Tibial nerve (tissue), 4 donors: ENCODE results near the gene PITX1. TPM values are rescaled to one million over a fixed set of nuclear protein-coding genes. Genes with fewer than 3 reads are reported as not detected.
A peak's percentile ranks its signal among the peaks of the same experiment; 100 is the strongest.
"Not testable (repeated sequence)": the region's sequence is repeated elsewhere in the genome, so short reads cannot be mapped to it uniquely, and the experiment has no call there.

ENCODE experiments used
- DNase-seq, 2 donors: peaks; one replicate each; pipeline ENCODE4 v3.0.0-alpha.2; 2019; ENCODE audit warnings: low spot score in 2 of 2
- H3K27ac ChIP-seq, 4 donors: fragments of 200-600 bp; sonication (generic) in 3 of 4; one replicate each; pipeline ENCODE4 v1.5.1; 2017 to 2019; ENCODE audit warnings: mild to moderate bottlenecking in 1 of 4
- H3K27me3 ChIP-seq, 2 donors: fragments of 200-600 bp; sonication (generic) in 1 of 2; one replicate each; pipeline versions ENCODE4 v1.5.1 to v1.6.0; 2017 to 2019
- H3K36me3 ChIP-seq, 3 donors: fragments of 200-600 bp; sonication (generic); one replicate each; pipeline ENCODE4 v1.5.1; 2018 to 2019
- H3K4me1 ChIP-seq, 4 donors: fragments of 200-600 bp; sonication (generic) in 3 of 4; one replicate each; pipeline ENCODE4 v1.5.1; 2017 to 2019
- H3K4me3 ChIP-seq, 4 donors: fragments of 200-600 bp; sonication (generic) in 3 of 4; one replicate each; pipeline ENCODE4 v1.5.1; 2017 to 2019; ENCODE audit warnings: mild to moderate bottlenecking in 1 of 4, moderate library complexity in 1 of 4
- H3K9me3 ChIP-seq, 4 donors: fragments of 200-600 bp; sonication (generic) in 3 of 4; one replicate each; pipeline ENCODE4 v1.5.1; 2017 to 2019
- EP300 ChIP-seq, 2 donors: sonication (generic); formaldehyde crosslinking; IDR thresholded peaks; one replicate each; pipeline ENCODE4 v1.6.1; 2017; ENCODE audit warnings: antibody characterized with exemption in 2 of 2, mild to moderate bottlenecking in 1 of 2
- POLR2A ChIP-seq, 2 donors: fragments of 450-650 bp; IDR thresholded peaks; one replicate each; pipeline ENCODE4 v1.6.1; 2017; ENCODE audit warnings: antibody characterized with exemption in 2 of 2, mild to moderate bottlenecking in 2 of 2, moderate library complexity in 2 of 2
- WGBS, 2 donors: methylation state at CpG; one replicate each; pipeline ENCODE4 v1.1.5; 2018; 5-methylcytosine and 5-hydroxymethylcytosine counted together
- total RNA-seq, 4 donors: library from RNA; depleted of rRNA; stranded (reverse); fragments of >200 nt; gene quantifications; one replicate each; pipeline ENCODE4 v1.1.0, GENCODE V29; 2016
- TF ChIP-seq, protein P1 (sequence below), 5 experiments: fragments of 200-600 bp in 3 of 5; fragments of 450-650 bp in 2 of 5; sonication (generic) in 3 of 5; IDR thresholded peaks; one replicate each; pipeline ENCODE4 v1.5.1; 2016 to 2019; ENCODE audit warnings: antibody characterized with exemption in 5 of 5, mild to moderate bottlenecking in 3 of 5, moderate library complexity in 2 of 5

PITX1 gene
- 1 to 10 TPM; 1.1 to 5.4 (median 3.0) TPM for total RNA-seq

DNA sequence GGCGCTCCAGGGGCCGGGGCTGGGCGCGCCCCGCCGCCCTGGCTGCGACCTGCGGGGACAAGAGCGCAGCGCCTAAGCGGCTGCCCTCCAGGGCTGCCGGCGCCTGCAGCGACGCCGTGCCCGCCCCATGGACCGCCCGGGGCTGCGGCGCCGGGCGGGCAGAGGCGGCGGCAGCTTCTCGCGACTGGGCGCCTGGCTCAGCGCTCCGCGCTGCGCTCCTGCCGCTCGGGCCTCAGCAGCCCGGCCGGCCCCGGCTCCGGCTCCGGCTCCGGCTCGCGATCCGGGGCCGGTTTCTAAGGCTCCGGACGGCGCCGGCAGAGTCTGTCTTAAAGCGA lies at the start of gene PITX1:
TSS of gene PITX1 (minus strand) at position 328 of the 335 bp plus-strand sequence. CDS start 347 bp downstream, outside the sequence.
- Histone ChIP-seq H3K9me3 (no peaks in the 10 kb centered on the region), H3K27me3 (peaks cover 15 to 98% of the 10 kb centered on the region in 2 donors), H3K4me1 (peaks cover 0 to 53% (median 27%) of the 10 kb centered on the region in 4 donors), H3K36me3 (no peaks in the 10 kb centered on the region), H3K27ac (peak within 1 kb of the TSS in 2 of 4 donors; percentile 8 to 65), H3K4me3 (peak within 1 kb of the TSS; percentile 37 to 62 (median 46))
- TF ChIP-seq POLR2A (IDR thresholded peaks at IDR 0.05) (no peak), EP300 (IDR thresholded peaks at IDR 0.05) (no peak)
- TF ChIP-seq, protein P1, sequence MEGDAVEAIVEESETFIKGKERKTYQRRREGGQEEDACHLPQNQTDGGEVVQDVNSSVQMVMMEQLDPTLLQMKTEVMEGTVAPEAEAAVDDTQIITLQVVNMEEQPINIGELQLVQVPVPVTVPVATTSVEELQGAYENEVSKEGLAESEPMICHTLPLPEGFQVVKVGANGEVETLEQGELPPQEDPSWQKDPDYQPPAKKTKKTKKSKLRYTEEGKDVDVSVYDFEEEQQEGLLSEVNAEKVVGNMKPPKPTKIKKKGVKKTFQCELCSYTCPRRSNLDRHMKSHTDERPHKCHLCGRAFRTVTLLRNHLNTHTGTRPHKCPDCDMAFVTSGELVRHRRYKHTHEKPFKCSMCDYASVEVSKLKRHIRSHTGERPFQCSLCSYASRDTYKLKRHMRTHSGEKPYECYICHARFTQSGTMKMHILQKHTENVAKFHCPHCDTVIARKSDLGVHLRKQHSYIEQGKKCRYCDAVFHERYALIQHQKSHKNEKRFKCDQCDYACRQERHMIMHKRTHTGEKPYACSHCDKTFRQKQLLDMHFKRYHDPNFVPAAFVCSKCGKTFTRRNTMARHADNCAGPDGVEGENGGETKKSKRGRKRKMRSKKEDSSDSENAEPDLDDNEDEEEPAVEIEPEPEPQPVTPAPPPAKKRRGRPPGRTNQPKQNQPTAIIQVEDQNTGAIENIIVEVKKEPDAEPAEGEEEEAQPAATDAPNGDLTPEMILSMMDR (IDR thresholded peaks at IDR 0.05) = no peak
- DNase-seq = no peak
- 0% methylated on average over 11 to 28 of the region's 49 CpGs for WGBS, 2 donors

DNA sequence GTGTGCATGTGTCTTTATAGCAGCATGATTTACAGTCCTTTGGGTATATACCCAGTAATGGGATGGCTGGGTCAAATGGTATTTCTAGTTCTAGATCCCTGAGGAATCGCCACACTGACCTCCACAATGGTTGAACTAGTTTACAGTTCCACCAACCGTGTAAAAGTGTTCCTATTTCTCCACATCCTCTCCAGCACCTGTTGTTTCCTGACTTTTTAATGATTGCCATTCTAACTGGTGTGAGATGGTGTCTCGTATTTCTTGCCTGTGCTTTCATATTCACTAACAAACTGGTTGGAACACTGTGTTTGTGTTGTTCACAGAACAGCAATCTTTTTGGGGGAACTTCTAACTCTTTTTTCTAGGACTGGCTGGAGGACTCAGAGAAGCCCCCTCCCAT lies 49.3 kb upstream of the PITX1 start:
- WGBS, 2 donors = 69 to 79% methylated on average over 3 of the region's 3 CpGs
- H3K36me3 ChIP-seq, H3K27me3 ChIP-seq, DNase-seq, H3K4me3 ChIP-seq, H3K27ac ChIP-seq, H3K4me1 ChIP-seq: not testable (repeated sequence)
- peaks cover 0 to 21% (median 0%) of the 10 kb centered on the region in 4 donors for H3K9me3 ChIP-seq

DNA sequence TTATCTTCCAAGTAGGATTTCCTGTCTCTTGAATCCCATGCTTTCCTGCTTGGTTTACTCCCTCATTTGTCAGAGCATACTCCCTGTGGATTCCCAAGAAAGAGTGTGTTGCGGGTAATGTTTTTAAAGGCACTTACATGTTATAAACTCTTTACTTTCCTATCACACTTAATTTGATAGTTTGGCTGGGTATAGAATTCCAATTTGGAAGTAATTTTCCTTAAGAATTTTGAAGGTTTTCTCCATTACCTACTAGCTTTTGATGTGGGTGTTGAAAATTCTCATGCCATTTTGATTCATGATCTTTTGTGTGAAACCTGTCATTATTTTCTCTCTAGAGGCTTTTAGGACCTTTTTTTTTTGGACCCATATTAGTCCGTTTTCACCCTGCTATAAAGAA lies 47.2 kb upstream of the PITX1 start:
- no peak overlapping the region for H3K27ac ChIP-seq
- no peak for DNase-seq
- WGBS, 2 donors = 69 to 79% methylated on average over 2 of the region's 2 CpGs
- H3K9me3 ChIP-seq = peaks cover 0 to 21% (median 0%) of the 10 kb centered on the region in 4 donors
- H3K27me3 ChIP-seq = no peaks in the 10 kb centered on the region
- no peak overlapping the region for H3K4me3 ChIP-seq
- TF ChIP-seq POLR2A (IDR thresholded peaks at IDR 0.05) (no peak), EP300 (IDR thresholded peaks at IDR 0.05) (no peak)
- TF ChIP-seq, protein P1 (IDR thresholded peaks at IDR 0.05) = no peak
- H3K36me3 ChIP-seq = no peaks in the 10 kb centered on the region
- no peaks in the 10 kb centered on the region for H3K4me1 ChIP-seq

DNA sequence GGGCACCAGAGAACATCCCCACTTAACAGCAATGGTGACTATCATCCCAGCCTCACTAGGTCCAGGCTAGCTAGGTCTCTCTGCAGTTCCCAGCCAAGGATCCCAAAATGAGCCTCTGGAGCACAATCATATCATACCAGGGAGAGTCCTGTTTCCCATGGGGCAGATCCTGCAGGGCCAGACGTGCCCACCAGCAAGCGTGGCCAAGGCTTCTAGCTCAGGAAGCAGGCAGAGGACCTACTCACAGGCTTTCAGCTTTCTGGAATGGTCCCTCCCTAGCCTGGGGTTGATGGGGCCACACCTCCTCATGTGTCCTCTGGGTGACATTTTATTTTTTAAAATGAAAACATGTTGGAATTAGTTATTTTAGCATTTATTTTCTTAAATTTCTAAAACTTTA lies 45.7 kb upstream of the PITX1 start:
- no peak for DNase-seq
- TF ChIP-seq, protein P1 (IDR thresholded peaks at IDR 0.05) = no peak
- TF ChIP-seq POLR2A (IDR thresholded peaks at IDR 0.05) = no peak
- no peak for TF ChIP-seq EP300 (IDR thresholded peaks at IDR 0.05)

GRCh38 chr5:135079099-135079681 lies 45.2 kb upstream of the PITX1 start:
- H3K9me3 ChIP-seq = peaks cover 0 to 21% (median 0%) of the 10 kb centered on the region in 4 donors
- H3K4me3 ChIP-seq = no peak overlapping the region
- no peaks in the 10 kb centered on the region for H3K4me1 ChIP-seq
- no peak for TF ChIP-seq EP300 (IDR thresholded peaks at IDR 0.05)
- no peak for TF ChIP-seq POLR2A (IDR thresholded peaks at IDR 0.05)
- TF ChIP-seq, protein P1 (IDR thresholded peaks at IDR 0.05) = no peak
- no peaks in the 10 kb centered on the region for H3K36me3 ChIP-seq
- H3K27me3 ChIP-seq = no peaks in the 10 kb centered on the region
- WGBS, 2 donors = 79 to 90% methylated on average over 3 of the region's 3 CpGs
- no peak for DNase-seq
- no peak overlapping the region for H3K27ac ChIP-seq

More for the DNA sequence above, 45.7 kb upstream of the PITX1 start:
- Histone ChIP-seq H3K27me3 (no peaks in the 10 kb centered on the region), H3K4me3 (no peak overlapping the region), H3K36me3 (no peaks in the 10 kb centered on the region), H3K9me3 (peaks cover 0 to 21% (median 0%) of the 10 kb centered on the region in 4 donors), H3K4me1 (no peaks in the 10 kb centered on the region), H3K27ac (no peak overlapping the region)
- WGBS, 2 donors = 71 to 94% methylated on average over 2 of the region's 2 CpGs
